Pancreas (tissue), 10 donors: ENCODE results near the gene MYOM1. TPM values are rescaled to one million over a fixed set of nuclear protein-coding genes. Genes with fewer than 3 reads are reported as not detected.

Source experiments
- ATAC-seq, 4 donors: fragments of 200-7000 bp; cut with Tn5 transposase; one replicate each; pipeline versions ENCODE4 v1.8.0 to v1.9.1; 2020; ENCODE audit warnings: mild to moderate bottlenecking in 4 of 4, moderate library complexity in 4 of 4
- DNase-seq, 6 donors: peaks; one replicate each; pipeline ENCODE4 v3.0.0-alpha.2; 2020
- FAIRE-seq: peaks from 2 replicates; lab custom pipeline; 2012; peaks lifted over from hg19 to GRCh38; lab: Jason Lieb, UNC
- H3K27ac ChIP-seq, 4 donors: fragments of 200-600 bp; sonication (generic); 1 replicate in 3 of 4; 2 replicates in 1 of 4; pipeline versions ENCODE4 v1.5.0 to v1.8.0; 2020
- H3K27me3 ChIP-seq, 4 donors: fragments of 200-600 bp; one replicate each; pipeline ENCODE4 v1.8.0; 2021
- H3K36me3 ChIP-seq, 3 donors: fragments of 200-600 bp; sonication (generic) in 1 of 3; one replicate each; pipeline versions ENCODE4 v1.5.0 to v1.8.0; 2020 to 2021
- H3K4me1 ChIP-seq, 3 donors: fragments of 200-600 bp; one replicate each; pipeline ENCODE4 v1.8.0; 2021
- H3K4me3 ChIP-seq, 4 donors: fragments of 200-600 bp; sonication (generic) in 2 of 4; one replicate each; pipeline versions ENCODE4 v1.5.0 to v1.8.0; 2020 to 2021
- H3K9me3 ChIP-seq, 4 donors: fragments of 200-600 bp; one replicate each; pipeline ENCODE4 v1.8.0; 2021
- WGBS, 2 donors: extraction: QIAGEN DNeasy Blood & Tissue Kit; methylation state at CpG; one replicate each; pipeline ENCODE4 v1.1.7; 2013; 5-methylcytosine and 5-hydroxymethylcytosine counted together
- intact Hi-C, 3 donors: fragments of 100-400 bp; cut with DNase I; formaldehyde crosslinking; loops; one replicate each; pipeline versions ENCODE4 v1.11.1 to v1.14.2; 2022
- polyA plus RNA-seq, 2 donors: library from polyadenylated mRNA; stranded (reverse); fragments of 200-250 nt; gene quantifications; one replicate each; pipeline ENCODE4 v1.2.3, GENCODE V29; 2013
- total RNA-seq, 6 donors: library from RNA; stranded (reverse); fragmentation: NEBNext Ultra II Directional in 4 of 6; extraction: Animal tissue kit (Norgen Biotek cat#: 25700) in 4 of 6; gene quantifications; one replicate each; pipeline versions ENCODE4 v1.2.1 to v1.2.4, GENCODE V29; 2021 to 2023
- TF ChIP-seq, protein P1 (sequence below), 4 donors: fragments of 200-600 bp; sonication (generic) in 3 of 4; IDR thresholded peaks; one replicate each; pipeline versions ENCODE4 v1.5.0 to v1.8.0; 2021; ENCODE audit warnings: antibody characterized with exemption in 4 of 4
- donor health status: healthy with polysubstance abuse.
- donor health status: DM: no; HTN: no; CAD: no; lungs with moderate emphysema.
- donor health status: DM: no; HTN: no; CAD: no.
- donor health status: control.
- donor health status: control.
- donor health status: Bipolar disorder and iron deficiency.
- donor health status: DM: yes; HTN: yes; CAD: no.
- donor health status: DM: no; HTN: no; CAD: no.
- donor health status: DM: no; HTN: no; CAD: no.
- donor health status: DM: yes; HTN: yes; CAD: no.

MYOM1 gene
- total and polyA plus RNA-seq, 8 donors: 4.7 to 18.2 (median 14.2) TPM

DNA sequence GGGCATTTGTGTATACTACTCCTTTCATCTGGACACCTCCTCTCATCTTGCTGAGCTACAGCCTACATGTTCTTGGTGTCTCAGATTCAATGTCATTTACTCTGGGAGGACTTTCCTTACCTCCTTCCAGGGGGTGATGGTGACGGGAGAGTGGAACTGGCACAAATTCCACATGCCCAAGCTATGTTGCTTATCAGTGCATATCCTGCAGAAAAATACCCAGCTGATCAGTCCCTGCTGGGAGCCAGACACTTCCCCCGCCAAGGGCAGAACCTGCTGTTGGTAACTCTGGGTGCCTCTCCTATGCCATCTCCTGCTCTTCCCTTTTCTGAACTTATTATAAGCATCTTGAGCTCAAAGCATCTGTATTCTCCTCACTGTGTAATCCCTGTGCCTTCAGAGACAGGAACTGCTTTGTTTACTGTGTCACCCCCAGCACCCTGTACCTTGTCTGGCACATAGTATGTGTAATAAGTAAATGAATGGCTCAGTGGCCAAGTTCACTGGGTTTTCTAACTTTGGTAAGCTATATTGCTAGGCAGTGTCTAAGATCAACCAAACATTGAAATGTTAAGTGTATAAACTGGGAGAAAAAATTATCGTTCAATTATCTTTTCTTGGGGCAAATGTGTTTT, 119.2 kb downstream of the MYOM1 start:
- H3K4me1 ChIP-seq: peaks cover 0 to 16% (median 14%) of the 10 kb centered on the region in 3 donors
- H3K27me3 ChIP-seq: no peaks in the 10 kb centered on the region
- TF ChIP-seq, protein P1, sequence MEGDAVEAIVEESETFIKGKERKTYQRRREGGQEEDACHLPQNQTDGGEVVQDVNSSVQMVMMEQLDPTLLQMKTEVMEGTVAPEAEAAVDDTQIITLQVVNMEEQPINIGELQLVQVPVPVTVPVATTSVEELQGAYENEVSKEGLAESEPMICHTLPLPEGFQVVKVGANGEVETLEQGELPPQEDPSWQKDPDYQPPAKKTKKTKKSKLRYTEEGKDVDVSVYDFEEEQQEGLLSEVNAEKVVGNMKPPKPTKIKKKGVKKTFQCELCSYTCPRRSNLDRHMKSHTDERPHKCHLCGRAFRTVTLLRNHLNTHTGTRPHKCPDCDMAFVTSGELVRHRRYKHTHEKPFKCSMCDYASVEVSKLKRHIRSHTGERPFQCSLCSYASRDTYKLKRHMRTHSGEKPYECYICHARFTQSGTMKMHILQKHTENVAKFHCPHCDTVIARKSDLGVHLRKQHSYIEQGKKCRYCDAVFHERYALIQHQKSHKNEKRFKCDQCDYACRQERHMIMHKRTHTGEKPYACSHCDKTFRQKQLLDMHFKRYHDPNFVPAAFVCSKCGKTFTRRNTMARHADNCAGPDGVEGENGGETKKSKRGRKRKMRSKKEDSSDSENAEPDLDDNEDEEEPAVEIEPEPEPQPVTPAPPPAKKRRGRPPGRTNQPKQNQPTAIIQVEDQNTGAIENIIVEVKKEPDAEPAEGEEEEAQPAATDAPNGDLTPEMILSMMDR (IDR thresholded peaks at IDR 0.05): no peak
- H3K36me3 ChIP-seq: peaks cover 0 to 4% (median 0%) of the 10 kb centered on the region in 3 donors
- no peak overlapping the region for H3K4me3 ChIP-seq
- intact Hi-C loops: no loop called here
- H3K27ac ChIP-seq: no peak overlapping the region
- no peaks in the 10 kb centered on the region for H3K9me3 ChIP-seq
- DNase-seq: no peak
- ATAC-seq: peak in 2 of 4 donors; percentile 56 to 59
- no peak for FAIRE-seq
- 47 to 73% methylated on average over 3 of the region's 3 CpGs for WGBS, 2 donors

- Histone ChIP-seq H3K4me1 (peaks cover 0 to 14% (median 9%) of the 10 kb centered on the region in 3 donors), H3K4me3 (no peak overlapping the region), H3K9me3 (no peaks in the 10 kb centered on the region), H3K36me3 (peaks cover 0 to 4% (median 0%) of the 10 kb centered on the region in 3 donors), H3K27me3 (no peaks in the 10 kb centered on the region), H3K27ac (no peak overlapping the region)
- FAIRE-seq (no peak), DNase-seq (no peak), ATAC-seq (no peak)
- TF ChIP-seq, protein P1 (IDR thresholded peaks at IDR 0.05): no peak
- WGBS, 2 donors: 0% methylated on average over 1 of the region's 1 CpG
- intact Hi-C loops: no loop called here
Measured at GRCh38 chr18:3099327-3099726, 120.4 kb downstream of the MYOM1 start.

DNA sequence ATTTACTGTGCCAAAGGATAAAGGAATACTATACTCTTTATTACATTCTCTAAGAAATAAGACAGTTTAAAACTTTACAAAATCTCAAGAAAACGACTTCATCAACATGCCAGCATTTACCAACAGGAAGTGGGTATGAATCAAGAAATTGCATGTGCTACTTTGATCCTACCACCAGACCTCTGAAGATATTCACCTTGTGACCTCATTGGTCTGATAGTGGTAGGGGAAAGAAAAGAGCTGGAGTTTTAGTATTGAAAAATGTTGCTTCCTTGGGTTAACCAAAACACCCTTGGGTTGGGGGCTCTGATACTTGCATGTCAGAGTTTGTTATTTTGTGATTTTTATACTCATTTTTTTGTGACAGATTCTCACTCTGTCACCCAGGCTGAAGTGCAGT, 122.7 kb downstream of the MYOM1 start:
- 55 to 76% methylated on average over 1 of the region's 1 CpG for WGBS, 2 donors
- DNase-seq (no peak), FAIRE-seq (no peak), ATAC-seq (no peak)
- no peaks in the 10 kb centered on the region for H3K27me3 ChIP-seq
- peaks cover 0 to 10% (median 9%) of the 10 kb centered on the region in 3 donors for H3K4me1 ChIP-seq
- no peak overlapping the region for H3K4me3 ChIP-seq
- intact Hi-C loops: no loop called here
- TF ChIP-seq, protein P1 (IDR thresholded peaks at IDR 0.05): no peak
- H3K9me3 ChIP-seq: no peaks in the 10 kb centered on the region
- no peak overlapping the region for H3K27ac ChIP-seq
- H3K36me3 ChIP-seq: peaks cover 0 to 4% (median 0%) of the 10 kb centered on the region in 3 donors

DNA sequence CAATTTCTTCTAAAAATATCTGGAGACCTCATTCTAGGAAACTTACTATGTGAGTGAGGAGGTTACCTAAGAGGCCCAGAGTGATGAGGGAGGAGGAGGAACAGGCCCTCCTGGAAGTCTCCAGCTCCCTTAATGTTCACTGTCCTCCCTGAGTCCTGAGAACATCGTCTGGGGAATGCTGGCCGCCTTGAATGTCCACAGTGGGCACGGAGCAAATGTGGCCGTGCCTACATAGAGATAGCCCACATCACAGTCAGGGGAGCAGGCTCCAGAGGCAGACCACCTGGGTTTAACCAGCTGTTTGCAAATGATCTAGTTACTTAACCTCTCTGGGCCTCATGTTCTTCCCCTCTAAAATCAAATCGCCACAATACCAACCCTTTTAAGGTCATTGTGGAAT, 123.8 kb downstream of the MYOM1 start:
- no peak overlapping the region for H3K27ac ChIP-seq
- H3K27me3 ChIP-seq: no peaks in the 10 kb centered on the region
- intact Hi-C loops: no loop called here
- DNase-seq (no peak), ATAC-seq (no peak), FAIRE-seq (no peak)
- 93% methylated on average over 5 of the region's 5 CpGs for WGBS, 2 donors
- no peak overlapping the region for H3K4me3 ChIP-seq
- TF ChIP-seq, protein P1 (IDR thresholded peaks at IDR 0.05): no peak
- no peaks in the 10 kb centered on the region for H3K9me3 ChIP-seq
- peaks cover 0 to 10% (median under 1%) of the 10 kb centered on the region in 3 donors for H3K4me1 ChIP-seq
- peaks cover 0 to 4% (median 0%) of the 10 kb centered on the region in 3 donors for H3K36me3 ChIP-seq

DNA sequence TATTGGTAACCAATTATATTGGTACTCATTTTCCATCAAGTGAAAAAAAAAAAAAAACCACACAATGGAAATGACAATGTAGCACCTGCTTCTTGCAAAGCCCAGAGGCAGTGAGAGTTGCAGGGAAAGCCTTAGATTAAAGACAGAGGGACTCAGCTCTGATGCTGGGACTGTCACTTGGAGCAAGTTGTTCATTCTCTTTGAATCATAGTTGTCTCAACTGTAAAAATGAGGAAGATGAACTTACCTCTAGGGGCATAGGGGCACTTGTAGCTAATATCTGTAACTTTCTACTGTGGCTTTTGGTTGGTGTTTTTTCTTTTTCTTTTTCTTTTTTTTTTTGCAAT, 125.5 kb downstream of the MYOM1 start:
- no peak for FAIRE-seq

More for the DNA sequence above, 125.5 kb downstream of the MYOM1 start:
- DNase-seq: no peak
- ATAC-seq: peak in 1 of 4 donors; percentile 13
- H3K36me3 ChIP-seq: no peaks in the 10 kb centered on the region
- H3K4me3 ChIP-seq: no peak overlapping the region
- TF ChIP-seq, protein P1 (IDR thresholded peaks at IDR 0.05): no peak
- H3K27ac ChIP-seq: no peak overlapping the region
- H3K9me3 ChIP-seq: no peaks in the 10 kb centered on the region
- H3K4me1 ChIP-seq: peaks cover 0 to 19% (median 4%) of the 10 kb centered on the region in 3 donors
- H3K27me3 ChIP-seq: no peaks in the 10 kb centered on the region
- intact Hi-C loops: no loop called here
